ENCODE measurements around the gene TNFRSF8. TPM values are rescaled to one million over a fixed set of nuclear protein-coding genes. Genes with fewer than 3 reads are reported as not detected.

Gene TNFRSF8
- total RNA-seq, 1 donor from 2014 or later, result 2.2 TPM

GRCh38 chr1:12067900-12068821 lies 5.1 kb downstream of the TNFRSF8 start:
- ATAC-seq (ENCODE audit: low read depth), result peak; percentile 48
- TF ChIP-seq, protein P1, sequence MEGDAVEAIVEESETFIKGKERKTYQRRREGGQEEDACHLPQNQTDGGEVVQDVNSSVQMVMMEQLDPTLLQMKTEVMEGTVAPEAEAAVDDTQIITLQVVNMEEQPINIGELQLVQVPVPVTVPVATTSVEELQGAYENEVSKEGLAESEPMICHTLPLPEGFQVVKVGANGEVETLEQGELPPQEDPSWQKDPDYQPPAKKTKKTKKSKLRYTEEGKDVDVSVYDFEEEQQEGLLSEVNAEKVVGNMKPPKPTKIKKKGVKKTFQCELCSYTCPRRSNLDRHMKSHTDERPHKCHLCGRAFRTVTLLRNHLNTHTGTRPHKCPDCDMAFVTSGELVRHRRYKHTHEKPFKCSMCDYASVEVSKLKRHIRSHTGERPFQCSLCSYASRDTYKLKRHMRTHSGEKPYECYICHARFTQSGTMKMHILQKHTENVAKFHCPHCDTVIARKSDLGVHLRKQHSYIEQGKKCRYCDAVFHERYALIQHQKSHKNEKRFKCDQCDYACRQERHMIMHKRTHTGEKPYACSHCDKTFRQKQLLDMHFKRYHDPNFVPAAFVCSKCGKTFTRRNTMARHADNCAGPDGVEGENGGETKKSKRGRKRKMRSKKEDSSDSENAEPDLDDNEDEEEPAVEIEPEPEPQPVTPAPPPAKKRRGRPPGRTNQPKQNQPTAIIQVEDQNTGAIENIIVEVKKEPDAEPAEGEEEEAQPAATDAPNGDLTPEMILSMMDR (IDR thresholded peaks at IDR 0.05), result no peak
- no peak overlapping the region for H3K27ac Mint-ChIP-seq
- no peak for DNase-seq
- H3K9me3 Mint-ChIP-seq, result no peaks in the 10 kb centered on the region
- no peaks in the 10 kb centered on the region for H3K36me3 Mint-ChIP-seq (ENCODE audit: low read depth)
- peaks cover 37% of the 10 kb centered on the region for H3K4me1 Mint-ChIP-seq
- ChIA-PET POLR2A (interaction anchor here (0.6 to 2.6 kb wide), 15 partner anchors 11 to 305 kb away, joined by 3 to 17 read pairs (median 4); no protein-coding TSS in a partner anchor), CTCF (interaction anchor here (1.3 to 2.2 kb wide), 2 partner anchors 11 to 57 kb away, joined by 4 to 5 read pairs; no protein-coding TSS in a partner anchor)
- peaks cover 38% of the 10 kb centered on the region for H3K27me3 Mint-ChIP-seq
- peak overlapping the region; percentile 7 for H3K4me3 Mint-ChIP-seq
- intact Hi-C loops (cut with micrococcal nuclease), result no loop called here

GRCh38 chr1:12069623-12070244 lies 6.6 kb downstream of the TNFRSF8 start:
- CTCF ChIA-PET, result interaction anchor here (1.3 kb wide), 1 partner anchor 9 kb away, joined by 4 read pairs; no protein-coding TSS in a partner anchor
- DNase-seq, result no peak
- Mint-ChIP-seq H3K36me3 (ENCODE audit: low read depth) (no peaks in the 10 kb centered on the region), H3K4me3 (no peak overlapping the region), H3K27ac (no peak overlapping the region), H3K4me1 (peaks cover 24% of the 10 kb centered on the region), H3K27me3 (peaks cover 27% of the 10 kb centered on the region), H3K9me3 (no peaks in the 10 kb centered on the region)
- POLR2A ChIA-PET, result no interaction called here
- intact Hi-C loops (cut with micrococcal nuclease), result no loop called here
- TF ChIP-seq, protein P1 (IDR thresholded peaks at IDR 0.05), result no peak
- no peak for ATAC-seq (ENCODE audit: low read depth)

DNA sequence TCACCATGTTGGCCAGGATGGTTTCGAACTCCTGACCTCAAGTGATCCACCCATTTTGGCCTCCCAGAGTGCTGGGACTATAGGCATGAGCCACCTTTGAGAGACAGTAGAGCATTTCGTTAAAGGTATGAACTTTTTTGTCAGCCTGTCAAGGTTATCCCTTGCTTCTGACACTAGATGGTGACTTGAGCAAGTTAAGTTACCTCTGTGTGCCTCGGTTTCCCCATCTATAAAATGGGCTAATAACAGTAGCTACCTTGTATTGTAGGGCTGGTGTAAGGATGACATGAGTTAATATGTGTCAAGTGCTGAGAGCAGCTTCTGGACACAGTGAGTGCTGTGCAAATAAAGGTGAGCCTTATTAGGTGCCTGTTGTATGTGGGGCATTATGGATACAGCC lies 8.8 kb downstream of the TNFRSF8 start:
- ATAC-seq (ENCODE audit: low read depth) (no peak), DNase-seq (no peak)
- no peak overlapping the region for H3K27ac Mint-ChIP-seq
- POLR2A ChIA-PET, result interaction anchor here (0.9 kb wide), 1 partner anchor 53 kb away, joined by 8 read pairs; no protein-coding TSS in a partner anchor
- TF ChIP-seq, protein P1 (IDR thresholded peaks at IDR 0.05), result no peak
- CTCF ChIA-PET, result interaction anchor here (1.1 kb wide), 1 partner anchor 9 kb away, joined by 3 read pairs; the partner anchor contains the start of gene TNFRSF8
- no peaks in the 10 kb centered on the region for H3K9me3 Mint-ChIP-seq
- peaks cover 18% of the 10 kb centered on the region for H3K4me1 Mint-ChIP-seq
- H3K27me3 Mint-ChIP-seq, result peaks cover 18% of the 10 kb centered on the region
- no peak overlapping the region for H3K4me3 Mint-ChIP-seq
- intact Hi-C loops (cut with micrococcal nuclease), result no loop called here
- H3K36me3 Mint-ChIP-seq (ENCODE audit: low read depth), result no peaks in the 10 kb centered on the region

GRCh38 chr1:12072741-12073140 lies 9.6 kb downstream of the TNFRSF8 start:
- no peak for ATAC-seq (ENCODE audit: low read depth)
- intact Hi-C loops (cut with micrococcal nuclease), result no loop called here
- ChIA-PET POLR2A (no interaction called here), CTCF (no interaction called here)
- Mint-ChIP-seq H3K27me3 (peaks cover 13% of the 10 kb centered on the region), H3K27ac (no peak overlapping the region), H3K4me1 (peaks cover 21% of the 10 kb centered on the region), H3K4me3 (no peak overlapping the region), H3K36me3 (ENCODE audit: low read depth) (no peaks in the 10 kb centered on the region), H3K9me3 (no peaks in the 10 kb centered on the region)
- no peak for DNase-seq
- TF ChIP-seq, protein P1 (IDR thresholded peaks at IDR 0.05), result no peak

DNA sequence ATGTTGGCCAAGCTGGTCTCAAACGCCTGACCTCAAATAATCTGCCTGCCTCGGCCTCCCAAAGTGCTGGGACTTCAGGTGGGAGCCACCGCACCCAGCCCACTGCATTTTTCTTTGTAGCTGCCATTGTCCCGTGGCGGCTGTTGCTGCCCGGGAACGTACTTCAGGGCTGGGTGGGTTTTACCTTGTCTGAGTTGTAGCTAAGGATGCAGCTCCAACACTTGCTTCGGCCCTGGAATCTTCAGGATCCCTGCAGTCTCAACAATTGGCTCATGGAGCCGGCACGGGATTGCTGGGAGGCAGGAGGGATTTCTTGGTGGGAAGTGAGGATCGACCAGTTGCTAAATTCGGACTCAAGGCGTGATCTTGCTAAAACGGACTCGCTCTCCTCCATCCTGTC lies 10.7 kb downstream of the TNFRSF8 start:
- Mint-ChIP-seq H3K36me3 (ENCODE audit: low read depth) (no peaks in the 10 kb centered on the region), H3K9me3 (no peaks in the 10 kb centered on the region), H3K27me3 (peaks cover 10% of the 10 kb centered on the region), H3K27ac (no peak overlapping the region), H3K4me3 (no peak overlapping the region), H3K4me1 (peaks cover 22% of the 10 kb centered on the region)
- intact Hi-C loops (cut with micrococcal nuclease), result no loop called here
- ChIA-PET POLR2A (interaction anchor here (0.7 to 1.3 kb wide), 2 partner anchors 165 to 266 kb away, joined by 7 to 9 read pairs; no protein-coding TSS in a partner anchor), CTCF (no interaction called here)
- TF ChIP-seq, protein P1 (IDR thresholded peaks at IDR 0.05), result no peak
- no peak for ATAC-seq (ENCODE audit: low read depth)
- no peak for DNase-seq

Data from activated B cell treated with CpG ODN at 0.5 μM for 24 hours (primary cell).